ENCODE data around the gene DDHD1.
"Not testable (repeated sequence)": the region's sequence is repeated elsewhere in the genome, so short reads cannot be mapped to it uniquely, and the experiment has no call there.

DDHD1 gene

GRCh38 chr14:53156238-53156637, 3.1 kb upstream of the DDHD1 start:
- intact Hi-C loops (cut with DNase I), result no loop called here
- no peak for DNase-seq

- DNase-seq, result no peak
- intact Hi-C loops (cut with DNase I), result no loop called here
These were observed 584 bp upstream of the DDHD1 start for GRCh38 chr14:53153702-53154112.

GRCh38 chr14:53152184-53152886, 788 bp downstream of the DDHD1 start:
- peak; percentile 16 to 77 (median 58) for DNase-seq
- intact Hi-C loops (cut with DNase I), result no loop called here

GRCh38 chr14:53151523-53152183, 1.5 kb downstream of the DDHD1 start:
- intact Hi-C loops (cut with DNase I), result no loop called here
- peak in 41 of 42 donors; percentile 11 to 70 (median 51) for DNase-seq

- intact Hi-C loops (cut with DNase I), result no loop called here
- no peak for DNase-seq
These were observed 3.3 kb downstream of the DDHD1 start for GRCh38 chr14:53149668-53150316.

GRCh38 chr14:53148671-53149070, 4.5 kb downstream of the DDHD1 start:
- intact Hi-C loops (cut with DNase I), result no loop called here
- DNase-seq, result no peak

GRCh38 chr14:53147893-53148292, 5.2 kb downstream of the DDHD1 start:
- DNase-seq, result no peak
- intact Hi-C loops (cut with DNase I), result no loop called here

- intact Hi-C loops (cut with DNase I), result no loop called here
- no peak for DNase-seq
These were observed 5.9 kb downstream of the DDHD1 start for GRCh38 chr14:53147208-53147607.

GRCh38 chr14:53146739-53147138, 6.4 kb downstream of the DDHD1 start:
- DNase-seq, result no peak
- intact Hi-C loops (cut with DNase I), result no loop called here

GRCh38 chr14:53144244-53144643, 8.9 kb downstream of the DDHD1 start:
- intact Hi-C loops (cut with DNase I), result no loop called here

GRCh38 chr14:53140585-53140984, 12.5 kb downstream of the DDHD1 start:
- intact Hi-C loops (cut with DNase I), result no loop called here
- DNase-seq, result no peak

More at GRCh38 chr14:53144244-53144643, 8.9 kb downstream of the DDHD1 start:
- no peak for DNase-seq

GRCh38 chr14:53137568-53138203, 15.4 kb downstream of the DDHD1 start:
- DNase-seq, result no peak
- intact Hi-C loops (cut with DNase I), result no loop called here

GRCh38 chr14:53130491-53130890, 22.6 kb downstream of the DDHD1 start:
- intact Hi-C loops (cut with DNase I); DNase-seq: not testable (repeated sequence)

GRCh38 chr14:53128303-53129028, 24.7 kb downstream of the DDHD1 start:
- intact Hi-C loops (cut with DNase I), result no loop called here

GRCh38 chr14:53127832-53128231, 25.3 kb downstream of the DDHD1 start:
- intact Hi-C loops (cut with DNase I), result no loop called here
- no peak for DNase-seq

More at GRCh38 chr14:53128303-53129028, 24.7 kb downstream of the DDHD1 start:
- DNase-seq, result no peak

GRCh38 chr14:53127151-53127550, 26.0 kb downstream of the DDHD1 start:
- intact Hi-C loops (cut with DNase I), result no loop called here

GRCh38 chr14:53126731-53127130, 26.4 kb downstream of the DDHD1 start:
- no peak for DNase-seq
- intact Hi-C loops (cut with DNase I), result no loop called here

More at GRCh38 chr14:53127151-53127550, 26.0 kb downstream of the DDHD1 start:
- DNase-seq, result no peak

- intact Hi-C loops (cut with DNase I), result no loop called here
- DNase-seq, result no peak
These were observed 28.3 kb downstream of the DDHD1 start for GRCh38 chr14:53124786-53125185.

GRCh38 chr14:53121419-53121818, 31.7 kb downstream of the DDHD1 start:
- intact Hi-C loops (cut with DNase I); DNase-seq: not testable (repeated sequence)
